WERI-Rb-1 (cell line): ENCODE data around the gene ZNF681.

Experiments used
- DNase-seq: peaks from one replicate; pipeline ENCODE4 v3.0.0-alpha.2; 2020
- H3K27ac ChIP-seq: fragments of 250-450 bp; sonication (Bioruptor Pico); 2 replicates; pipeline ENCODE4 v1.5.1; 2020; ENCODE audit warnings: mild to moderate bottlenecking, moderate library complexity
- H3K27me3 ChIP-seq: fragments of 250-450 bp; sonication (Bioruptor Pico); 2 replicates; pipeline ENCODE4 v1.5.1; 2021; ENCODE audit warnings: mild to moderate bottlenecking, low read depth, moderate library complexity; ENCODE audit not compliant: insufficient read depth, severe bottlenecking
- H3K36me3 ChIP-seq: fragments of 250-450 bp; sonication (Bioruptor Pico); 2 replicates; pipeline ENCODE4 v1.5.1; 2020; ENCODE audit warnings: mild to moderate bottlenecking, moderate library complexity
- H3K4me3 ChIP-seq: 2 replicates; pipeline ENCODE4 v1.5.1; 2011; ENCODE audit warnings: low read depth, mild to moderate bottlenecking, control low read depth, low read length
- H3K9me3 ChIP-seq: fragments of 250-450 bp; sonication (Bioruptor Pico); 2 replicates; pipeline ENCODE4 v1.5.1; 2021; ENCODE audit warnings: mild to moderate bottlenecking, moderate library complexity; ENCODE audit not compliant: severe bottlenecking
- CTCF ChIP-seq: IDR thresholded peaks from 2 replicates; pipeline ENCODE4 v1.5.1; 2011; ENCODE audit warnings: low read depth, mild to moderate bottlenecking, control low read depth, inconsistent platforms, low read length

ZNF681 gene

GRCh38 chr19:23788411-23788810 is 29.7 kb upstream of the ZNF681 start:
- H3K9me3 ChIP-seq: no peaks in the 10 kb centered on the region
- no peak for TF ChIP-seq CTCF
- no peaks in the 10 kb centered on the region for H3K36me3 ChIP-seq
- H3K4me3 ChIP-seq: no peak overlapping the region
- no peaks in the 10 kb centered on the region for H3K27me3 ChIP-seq
- no peak for DNase-seq
- H3K27ac ChIP-seq: no peak overlapping the region

GRCh38 chr19:23787106-23787505 is 28.4 kb upstream of the ZNF681 start:
- H3K4me3 ChIP-seq: no peak overlapping the region
- no peaks in the 10 kb centered on the region for H3K27me3 ChIP-seq
- no peaks in the 10 kb centered on the region for H3K36me3 ChIP-seq
- no peaks in the 10 kb centered on the region for H3K9me3 ChIP-seq
- DNase-seq: no peak
- TF ChIP-seq CTCF: no peak
- H3K27ac ChIP-seq: no peak overlapping the region

- H3K27ac ChIP-seq: no peak overlapping the region
Observed at GRCh38 chr19:23785982-23786381, 27.3 kb upstream of the ZNF681 start.

GRCh38 chr19:23784274-23784673 is 25.6 kb upstream of the ZNF681 start:
- no peaks in the 10 kb centered on the region for H3K36me3 ChIP-seq
- H3K4me3 ChIP-seq: no peak overlapping the region
- no peak for TF ChIP-seq CTCF
- DNase-seq: no peak
- no peaks in the 10 kb centered on the region for H3K27me3 ChIP-seq
- H3K9me3 ChIP-seq: no peaks in the 10 kb centered on the region
- H3K27ac ChIP-seq: no peak overlapping the region

More at GRCh38 chr19:23785982-23786381, 27.3 kb upstream of the ZNF681 start:
- Histone ChIP-seq H3K4me3 (no peak overlapping the region), H3K36me3 (no peaks in the 10 kb centered on the region), H3K9me3 (no peaks in the 10 kb centered on the region), H3K27me3 (no peaks in the 10 kb centered on the region)
- DNase-seq: no peak
- TF ChIP-seq CTCF: no peak

- no peak overlapping the region for H3K27ac ChIP-seq
- no peak for DNase-seq
- H3K36me3 ChIP-seq: no peaks in the 10 kb centered on the region
- H3K9me3 ChIP-seq: no peaks in the 10 kb centered on the region
- no peak overlapping the region for H3K4me3 ChIP-seq
- no peak for TF ChIP-seq CTCF
- H3K27me3 ChIP-seq: no peaks in the 10 kb centered on the region
Observed at GRCh38 chr19:23783636-23784035, 24.9 kb upstream of the ZNF681 start.

- Histone ChIP-seq H3K4me3 (no peak overlapping the region), H3K36me3 (no peaks in the 10 kb centered on the region), H3K27ac (no peak overlapping the region), H3K27me3 (no peaks in the 10 kb centered on the region), H3K9me3 (no peaks in the 10 kb centered on the region)
- no peak for DNase-seq
- no peak for TF ChIP-seq CTCF
Observed at GRCh38 chr19:23779645-23780044, 21.0 kb upstream of the ZNF681 start.
